Stimulated activated CD8-positive, alpha-beta memory T cell treated with anti-CD3 and anti-CD28 coated beads, Interleukin-7, amount 100 ng/mL, for 1 hour (primary cell): Measurements from ENCODE around the gene PIM3.

Source experiments
- DNase-seq, 2 donors: peaks; one replicate each; pipeline ENCODE4 v3.0.0-alpha.2; 2020; ENCODE audit warnings: low read depth in 2 of 2

The PIM3 gene

GRCh38 chr22:49928185-49928495 lies 32.4 kb upstream of the PIM3 start:
- no peak for DNase-seq

GRCh38 chr22:49928555-49929210 lies 31.9 kb upstream of the PIM3 start:
- no peak for DNase-seq

GRCh38 chr22:49929211-49929979 lies 31.2 kb upstream of the PIM3 start:
- peak in 1 of 2 donors; percentile 56 for DNase-seq

DNA sequence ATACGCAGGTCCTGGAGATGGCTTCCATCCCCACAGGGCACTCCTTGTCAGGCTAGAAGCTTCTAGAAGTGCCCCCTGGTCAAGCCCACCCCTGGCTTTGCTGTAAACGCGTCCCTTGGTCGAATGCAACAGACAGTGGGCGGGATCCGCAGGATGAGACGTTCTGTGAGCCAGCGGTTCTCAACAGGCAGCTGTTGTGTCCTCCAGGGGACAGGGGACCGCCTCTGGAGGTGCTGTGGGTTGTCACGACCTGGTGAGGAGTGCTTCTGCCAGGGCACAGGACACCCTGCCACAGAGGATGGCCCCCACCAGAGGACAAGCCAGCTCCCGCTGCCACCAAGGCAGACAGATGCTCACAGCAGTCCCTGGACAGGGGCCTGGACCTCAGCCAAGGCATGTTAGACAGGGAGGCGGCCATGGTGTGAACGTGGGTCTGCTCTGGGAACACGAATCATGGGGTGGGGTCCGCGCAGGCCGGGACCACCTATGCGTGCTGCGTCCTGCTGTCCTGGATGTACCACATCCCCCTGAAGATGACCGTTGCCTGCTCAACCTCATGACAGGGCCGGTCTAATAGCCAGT lies 30.5 kb upstream of the PIM3 start:
- DNase-seq = no peak

- no peak for DNase-seq
Measured at GRCh38 chr22:49930596-49931412, 29.8 kb upstream of the PIM3 start.

DNA sequence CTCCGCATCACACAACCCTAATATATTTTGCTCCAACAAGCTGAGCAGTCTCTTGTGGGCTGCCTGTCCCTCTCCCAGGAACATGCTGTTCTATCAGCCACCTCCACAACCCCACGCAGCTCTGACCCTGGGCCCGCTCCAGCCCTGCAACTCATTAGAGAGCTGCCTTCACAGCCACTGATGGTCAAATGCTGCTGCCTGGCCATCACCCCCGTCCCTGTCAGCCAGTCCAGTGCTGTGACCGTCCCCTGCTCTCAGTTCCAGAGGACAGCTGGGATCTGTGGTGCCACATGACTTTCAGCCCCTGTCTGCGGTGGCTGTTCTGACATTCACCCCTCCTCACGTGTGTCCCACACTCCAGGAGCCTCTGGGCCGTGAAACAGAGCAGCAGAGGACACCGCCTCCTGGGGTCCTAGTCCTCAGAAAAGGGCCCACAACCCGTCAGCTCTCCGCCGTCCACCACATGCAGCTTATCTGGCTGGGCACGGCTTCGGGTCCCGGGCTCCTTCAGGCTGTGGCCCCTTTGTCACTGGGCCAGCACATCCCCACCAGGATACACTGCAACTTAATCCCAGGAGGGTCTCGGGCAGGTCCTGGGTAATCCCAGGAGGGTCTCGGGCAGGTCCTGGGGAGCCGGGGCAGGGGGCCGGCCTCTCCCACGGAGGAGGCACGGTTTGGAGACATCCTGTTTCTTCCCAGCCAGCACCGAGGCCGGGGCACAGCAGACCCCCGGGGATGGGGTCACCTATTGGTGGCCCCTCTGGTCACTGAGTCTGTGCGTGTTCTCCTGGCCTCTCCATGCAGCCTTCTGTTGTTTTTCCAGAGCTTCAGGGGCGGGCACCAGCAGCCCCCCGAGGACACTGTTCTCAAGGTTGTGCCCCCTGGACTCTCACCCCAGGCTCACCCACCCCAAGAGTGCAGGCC lies 27.1 kb upstream of the PIM3 start:
- DNase-seq = no peak

DNA sequence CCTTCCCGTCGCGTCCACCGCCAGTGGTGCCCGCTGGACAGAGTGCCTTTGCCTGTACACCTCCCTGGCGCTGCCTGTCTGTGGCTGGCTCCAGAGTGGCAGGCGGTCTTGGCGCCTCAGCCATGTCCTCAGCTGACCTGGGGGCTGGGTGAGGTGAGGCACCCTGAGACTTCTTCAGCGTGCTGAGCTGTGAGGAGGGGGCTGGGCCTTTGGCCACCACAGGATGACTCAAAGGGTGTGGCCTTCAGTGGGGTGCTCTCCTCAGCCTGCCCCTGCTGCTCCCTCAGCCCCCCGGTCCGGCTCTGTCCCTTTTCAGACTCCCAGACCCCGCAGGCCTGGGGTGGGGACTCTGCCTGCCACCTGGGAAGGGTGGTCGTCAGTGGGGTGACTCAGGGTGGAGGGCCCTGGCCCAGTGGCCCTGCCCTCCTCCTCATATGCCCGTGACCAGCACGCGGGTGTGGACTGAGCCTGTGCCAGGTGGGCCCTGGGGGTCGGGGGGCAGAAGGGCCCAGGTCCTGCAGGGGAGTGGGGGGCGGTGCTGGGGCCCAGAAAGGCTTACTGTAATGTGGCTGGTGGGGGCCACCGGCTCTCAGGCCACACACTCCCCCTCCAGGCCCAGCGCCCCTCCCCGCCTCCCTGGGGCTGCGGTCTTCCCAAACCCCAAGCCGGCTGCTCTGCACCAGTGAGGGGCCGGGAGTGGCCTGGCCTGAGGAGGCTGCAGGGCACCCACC lies 26.2 kb upstream of the PIM3 start:
- no peak for DNase-seq

- DNase-seq = peak; percentile 71 to 81
Measured at GRCh38 chr22:49934891-49935557, 25.5 kb upstream of the PIM3 start.

GRCh38 chr22:49935561-49935960 lies 25.0 kb upstream of the PIM3 start:
- DNase-seq = no peak

DNA sequence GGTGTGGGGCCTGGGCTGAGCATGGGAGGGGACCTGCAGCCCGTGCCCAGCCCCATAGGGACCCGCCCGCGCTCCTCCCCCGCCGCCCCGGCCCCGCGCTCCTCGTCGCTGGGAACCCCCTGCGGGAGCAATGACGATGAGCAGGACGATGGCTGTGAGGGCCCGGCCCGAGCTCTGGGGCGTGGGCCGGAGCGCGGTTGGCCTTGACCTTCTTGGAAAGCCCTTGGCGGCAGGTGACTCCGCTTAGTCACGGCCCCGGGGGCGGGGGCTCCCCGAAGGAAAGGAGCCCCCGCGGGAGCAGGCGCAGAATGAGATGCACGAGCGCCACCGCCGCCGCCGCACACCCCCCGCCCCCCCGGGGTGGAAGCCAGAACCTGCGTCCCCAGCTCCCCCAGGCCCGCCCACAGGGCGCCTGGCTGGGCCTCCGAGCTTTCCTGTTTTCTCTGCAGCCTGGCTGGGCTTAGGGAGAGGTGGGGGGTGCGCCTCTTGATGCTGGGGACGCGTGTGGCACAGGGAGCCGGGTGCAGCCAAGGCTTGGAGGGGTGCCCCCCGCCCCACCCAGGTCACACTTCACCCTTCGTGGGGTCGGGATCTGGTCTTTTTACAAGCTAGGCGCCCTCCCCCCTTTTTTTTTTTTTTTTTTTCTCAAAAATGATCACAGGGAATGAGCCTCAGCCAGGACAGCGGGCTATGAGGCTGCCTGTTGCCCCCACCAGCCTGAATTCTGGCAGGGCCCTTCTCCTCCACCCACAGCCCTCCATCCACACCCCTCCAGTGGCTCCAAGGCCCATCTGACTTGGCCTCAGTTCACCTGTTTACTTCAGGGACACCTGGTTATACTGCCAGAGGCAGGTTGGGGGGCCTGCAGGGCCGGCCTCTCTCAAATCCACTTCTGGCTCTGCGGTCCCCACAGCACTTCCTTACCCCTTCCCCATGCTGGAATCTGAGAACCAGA lies 24.3 kb upstream of the PIM3 start:
- peak; percentile 77 to 81 for DNase-seq

DNA sequence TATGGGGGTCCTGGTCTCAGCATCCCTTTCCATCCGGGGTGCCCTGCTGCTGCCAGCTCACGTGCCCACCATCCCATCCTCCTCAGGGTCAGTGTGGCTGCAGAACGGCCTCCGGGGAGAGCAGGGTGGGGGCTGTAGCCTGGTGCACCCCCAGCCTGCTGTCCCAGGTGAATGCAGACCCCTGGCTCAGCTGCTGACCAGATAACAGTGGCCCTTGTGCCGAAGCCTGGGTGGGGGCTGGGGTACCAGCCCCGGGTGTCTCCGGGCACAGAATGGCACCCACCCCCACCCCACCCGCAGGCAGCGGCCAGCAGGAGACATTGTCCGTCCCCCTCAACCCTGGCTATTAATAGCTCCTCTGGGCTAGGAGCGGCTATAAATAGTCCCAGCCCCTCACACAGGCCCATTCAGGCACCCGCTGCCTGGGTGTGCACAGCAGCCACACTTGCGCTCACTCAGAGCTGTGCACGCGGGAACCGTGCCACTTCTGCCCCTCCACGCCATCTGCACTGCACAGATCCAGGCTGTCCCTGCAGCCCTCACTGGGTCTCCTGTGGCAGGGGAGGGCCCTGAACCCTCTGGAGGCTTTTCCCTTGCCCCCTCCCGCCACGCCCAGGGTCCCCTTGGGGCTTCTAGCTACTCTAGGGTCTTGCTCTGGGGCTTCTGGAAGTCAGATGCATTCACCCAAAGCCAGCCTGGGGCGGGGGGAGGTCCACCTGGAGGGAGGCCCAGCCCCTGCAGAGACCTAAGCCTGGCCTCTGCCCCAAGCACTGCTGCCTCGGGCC lies 23.4 kb upstream of the PIM3 start:
- DNase-seq = no peak

DNA sequence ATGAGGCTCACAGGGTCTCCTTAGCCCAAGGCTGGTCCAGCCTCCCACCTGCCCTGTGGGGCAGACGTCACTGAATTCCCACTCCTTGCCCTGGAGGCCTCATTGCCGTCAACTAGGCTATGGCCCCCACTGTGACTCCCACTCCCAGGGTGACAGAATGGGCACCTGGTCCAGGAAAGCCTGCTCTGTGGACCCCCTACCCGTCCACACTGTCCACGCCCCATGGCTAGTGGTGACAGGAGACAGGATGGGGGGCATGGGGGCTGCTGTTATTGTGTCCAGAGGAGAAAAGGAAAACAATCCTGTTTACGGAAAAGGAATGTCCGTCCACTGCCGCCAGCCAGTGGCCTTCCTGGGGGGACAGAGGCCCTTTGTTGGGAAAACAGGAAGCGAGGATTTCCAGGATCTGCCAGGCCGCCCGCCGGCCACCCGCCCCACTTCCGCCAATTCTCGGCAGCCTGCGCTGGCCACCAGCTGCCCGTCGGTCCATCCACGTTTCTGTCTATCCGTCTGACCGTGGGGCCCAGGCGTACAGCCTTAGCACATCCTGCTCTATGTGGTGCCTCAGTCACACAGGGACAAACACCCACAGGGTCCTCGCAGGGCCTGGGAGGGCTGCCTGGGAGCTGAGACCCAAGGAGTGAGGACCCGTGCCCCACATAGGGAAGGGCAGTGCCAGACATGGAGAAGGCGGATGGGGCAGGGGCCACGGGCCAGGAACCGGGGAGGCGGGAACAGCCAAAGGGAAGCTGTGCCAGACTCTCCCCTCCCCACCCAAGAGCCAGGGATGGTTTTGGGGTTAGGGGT lies 22.6 kb upstream of the PIM3 start:
- DNase-seq = no peak

- no peak for DNase-seq
Measured at GRCh38 chr22:49938565-49939136, 21.9 kb upstream of the PIM3 start.

DNA sequence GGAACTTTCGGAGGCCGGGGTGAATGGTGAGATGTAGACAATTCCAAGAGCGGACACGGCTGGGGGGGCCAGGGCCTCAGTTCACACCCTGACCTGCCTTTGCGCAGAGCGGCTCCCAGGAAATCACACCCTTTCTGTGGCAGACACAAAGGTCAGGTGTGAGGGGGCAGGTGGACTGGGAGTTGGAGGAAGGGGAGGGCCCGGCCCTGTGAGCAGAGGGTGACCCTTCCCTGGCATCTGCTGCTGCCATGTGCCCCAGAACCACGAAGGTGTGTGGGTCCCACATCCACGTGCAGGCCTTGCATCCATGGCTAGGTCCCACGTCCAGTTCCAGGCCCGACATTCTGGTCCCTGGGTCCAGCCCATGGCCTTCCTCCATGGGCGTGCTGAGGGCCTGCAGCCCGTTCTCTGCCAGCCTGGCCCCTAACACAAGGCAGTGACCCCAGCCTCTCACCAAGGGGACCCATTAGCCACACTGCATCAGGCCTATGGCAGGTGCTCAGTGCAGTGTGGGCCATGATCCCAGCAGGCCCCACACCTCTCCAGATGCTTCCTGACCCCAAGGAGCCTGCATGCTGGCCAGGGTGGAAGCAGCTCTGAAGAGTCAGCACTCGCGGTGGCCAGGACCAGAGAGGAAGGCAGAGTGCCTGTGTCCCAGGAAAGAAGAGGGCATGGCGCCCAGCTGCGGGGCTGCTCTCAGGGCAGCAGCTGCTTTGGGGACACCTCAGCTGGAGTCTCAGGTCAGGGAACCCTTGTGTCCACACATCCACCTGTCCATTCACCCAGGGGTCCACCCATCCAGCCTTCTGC lies 18.9 kb upstream of the PIM3 start:
- DNase-seq = no peak

GRCh38 chr22:49942565-49943404 lies 17.8 kb upstream of the PIM3 start:
- no peak for DNase-seq
